Heart left ventricle (tissue), 13 donors: Measurements from ENCODE around the gene SLC40A1.

Experiments
- CTCF ChIP-seq, 12 donors: fragments of 200-600 bp; sonication (generic) in 4 of 12; IDR thresholded peaks; one replicate each; pipeline versions ENCODE4 v1.5.0 to v1.8.0; 2018 to 2022; ENCODE audit warnings: antibody characterized with exemption in 12 of 12, mild to moderate bottlenecking in 5 of 12
- POLR2A ChIP-seq, 2 donors: fragments of 450-650 bp; IDR thresholded peaks; one replicate each; pipeline ENCODE4 v1.6.1; 2017; ENCODE audit warnings: antibody characterized with exemption in 2 of 2, mild to moderate bottlenecking in 2 of 2, moderate library complexity in 2 of 2
- donor health status: ischemic (EF 13 %, LVEDD 7.1; RV severe dilation, severe dysfunction).
- donor health status: DM: no; HTN: yes; CAD: no.
- donor health status: DM: no; HTN: no; CAD: no.
- donor health status: ischemic (EF 25% LVEDD 6.9; RV normal size, moderate dysfunction).
- donor health status: ischemic (EF 25% LVEDD 5.7; RV mildly dilated, moderate dysfunction).
- donor health status: ischemic (EF 35%, LVEDD 5.7; RV mildly dilated, moderate dysfunction).
- donor health status: nonischemic (EF 11% LVEDD 7.7; RV severe dilation, severe dysfunction).
- donor health status: DM: yes; HTN: yes; CAD: no.
- donor health status: PGD.
- donor health status: ischemic (EF 29% LVEDD 5.4; RV normal size, mild dysfunction).
- donor health status: nonischemic (EF 23%, LVEDD 6.1; RV moderate dilation, normal function).

- TF ChIP-seq CTCF (IDR thresholded peaks at IDR 0.05) (no peak), POLR2A (IDR thresholded peaks at IDR 0.05) (no peak)
Observed at GRCh38 chr2:189555232-189555631, 25.4 kb downstream of the SLC40A1 start.
